Stimulated activated naive CD8-positive, alpha-beta T cell treated with anti-CD3 and anti-CD28 coated beads, Interleukin-15, amount 100 ng/mL, for 72 hours (primary cell): ENCODE measurements around the gene CDH13.

ENCODE experiments used
- ATAC-seq: fragments of 150-1000 bp; cut with Tn5 transposase; 2 replicates; pipeline ENCODE4 v1.10.0; 2021; ENCODE audit warnings: mild to moderate bottlenecking, moderate library complexity
- DNase-seq, 2 donors: peaks; one replicate each; pipeline ENCODE4 v3.0.0; 2021 to 2022
- H3K27ac Mint-ChIP-seq, 2 donors: one replicate each; pipeline ENCODE4 v1.8.0; 2022; ENCODE audit warnings: mild to moderate bottlenecking in 2 of 2, mixed read lengths in 2 of 2, moderate library complexity in 2 of 2
- H3K27me3 Mint-ChIP-seq: one replicate; pipeline ENCODE4 v1.8.0; 2022; ENCODE audit warnings: mixed read lengths
- H3K4me1 Mint-ChIP-seq: one replicate; pipeline ENCODE4 v1.8.0; 2022; ENCODE audit warnings: mild to moderate bottlenecking, mixed read lengths
- H3K4me3 Mint-ChIP-seq, 2 donors: one replicate each; pipeline ENCODE4 v1.8.0; 2022; ENCODE audit warnings: mild to moderate bottlenecking in 2 of 2, mixed read lengths in 2 of 2, moderate library complexity in 1 of 2
- H3K9me3 Mint-ChIP-seq, 2 donors: one replicate each; pipeline ENCODE4 v1.8.0; 2022; ENCODE audit warnings: mixed read lengths in 2 of 2

CDH13 gene

GRCh38 chr16:82609140-82609539 is 17.6 kb upstream of the CDH13 start:
- Mint-ChIP-seq H3K4me1 (no peaks in the 10 kb centered on the region), H3K27ac (peak overlapping the region in 1 of 2 donors; percentile 49), H3K4me3 (no peak overlapping the region), H3K9me3 (no peaks in the 10 kb centered on the region), H3K27me3 (no peaks in the 10 kb centered on the region)
- no peak for ATAC-seq
- DNase-seq, result no peak

DNA sequence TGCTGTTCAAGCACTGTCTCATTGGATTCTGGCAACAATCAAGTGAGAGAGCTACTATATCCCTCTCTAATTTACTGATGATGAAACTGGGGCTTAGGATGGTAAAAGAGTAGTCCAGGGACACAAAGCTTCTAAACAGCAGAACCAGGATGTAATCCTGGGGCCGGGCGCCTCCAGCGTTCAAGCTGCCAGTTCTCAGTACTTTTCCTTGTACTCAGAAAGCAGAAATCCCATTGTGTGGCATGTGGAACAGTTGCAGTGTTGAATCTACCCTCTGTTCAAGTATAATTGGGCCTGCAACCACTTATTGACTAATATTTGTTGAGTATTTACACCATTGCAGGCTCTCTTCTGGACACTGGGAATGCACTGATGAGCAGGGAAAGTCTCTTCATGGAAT is 14.5 kb upstream of the CDH13 start:
- Mint-ChIP-seq H3K4me1 (no peaks in the 10 kb centered on the region), H3K27me3 (no peaks in the 10 kb centered on the region), H3K4me3 (no peak overlapping the region), H3K9me3 (no peaks in the 10 kb centered on the region), H3K27ac (no peak overlapping the region)
- ATAC-seq (no peak), DNase-seq (no peak)

GRCh38 chr16:82616356-82616755 is 10.4 kb upstream of the CDH13 start:
- H3K27me3 Mint-ChIP-seq, result peaks cover 8% of the 10 kb centered on the region
- ATAC-seq (no peak), DNase-seq (no peak)
- no peaks in the 10 kb centered on the region for H3K9me3 Mint-ChIP-seq
- no peak overlapping the region for H3K4me3 Mint-ChIP-seq
- H3K27ac Mint-ChIP-seq, result peak overlapping the region in 1 of 2 donors; percentile 77
- H3K4me1 Mint-ChIP-seq, result no peaks in the 10 kb centered on the region

- DNase-seq, result no peak
- Mint-ChIP-seq H3K27ac (no peak overlapping the region), H3K27me3 (peaks cover 39% of the 10 kb centered on the region), H3K9me3 (no peaks in the 10 kb centered on the region), H3K4me1 (peaks cover 3% of the 10 kb centered on the region), H3K4me3 (no peak overlapping the region)
- no peak for ATAC-seq
Measured at GRCh38 chr16:82621781-82622180, 5.0 kb upstream of the CDH13 start.

DNA sequence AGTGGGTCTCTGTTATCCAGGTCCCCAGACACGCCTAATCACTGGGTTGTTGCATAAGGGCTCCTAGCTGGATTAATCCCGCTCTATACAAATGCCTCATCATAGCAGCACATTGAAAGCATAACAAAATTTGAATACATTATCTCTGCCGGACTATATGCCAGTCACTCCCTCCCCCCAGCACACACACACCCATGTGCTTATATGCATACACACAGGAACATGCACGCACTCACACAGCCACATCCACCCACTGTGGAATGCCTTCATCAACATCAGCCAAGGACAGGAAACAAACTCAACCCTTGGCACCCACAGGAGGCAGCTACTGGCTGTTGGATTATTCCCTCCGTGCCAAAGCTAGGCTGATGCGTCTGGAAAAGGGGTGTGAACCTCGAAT is 3.5 kb upstream of the CDH13 start:
- no peak for DNase-seq
- ATAC-seq, result no peak
- Mint-ChIP-seq H3K27ac (no peak overlapping the region), H3K4me1 (peaks cover 8% of the 10 kb centered on the region), H3K4me3 (no peak overlapping the region), H3K9me3 (no peaks in the 10 kb centered on the region), H3K27me3 (peaks cover 52% of the 10 kb centered on the region)

DNA sequence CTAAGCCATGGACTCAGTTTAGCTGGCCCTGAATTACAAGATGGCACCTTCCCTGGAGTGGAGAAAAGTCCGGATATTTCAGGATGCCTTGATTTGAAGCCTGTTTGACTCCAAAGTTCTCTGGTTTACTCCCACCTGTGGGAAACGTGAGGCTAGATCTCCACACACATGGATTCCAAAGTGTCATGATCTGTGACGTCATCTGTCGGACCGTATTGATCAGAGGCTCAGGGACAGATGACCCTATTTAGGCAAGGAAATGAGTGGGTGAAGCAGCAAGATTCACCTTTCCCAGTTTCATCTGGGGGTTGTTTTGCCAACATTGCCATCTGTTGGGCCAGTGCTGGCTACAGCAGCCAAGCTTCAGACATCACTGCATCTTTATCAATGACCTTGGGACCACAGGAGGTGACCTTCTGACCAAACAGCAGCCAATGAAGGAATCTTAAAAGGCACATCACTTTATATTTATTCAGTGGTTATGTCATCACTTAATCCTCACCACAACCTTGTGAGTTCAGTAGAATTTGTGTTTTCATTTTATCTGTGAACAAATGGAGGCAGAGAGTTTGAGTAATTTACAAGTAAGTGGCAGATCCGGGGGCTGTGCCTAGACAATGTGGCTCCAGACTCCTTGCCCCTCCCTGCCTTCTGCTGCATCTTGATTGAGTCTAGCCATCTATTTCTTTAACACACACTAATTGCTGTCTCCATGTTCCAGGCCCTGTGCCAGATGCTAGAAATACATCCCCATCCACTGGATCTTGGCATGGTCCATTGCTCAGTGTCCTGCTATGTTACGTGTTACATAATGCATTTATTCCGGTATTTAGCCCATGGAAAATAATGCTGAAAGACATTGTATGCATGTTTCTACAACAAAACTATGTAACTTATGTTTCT is 1.5 kb upstream of the CDH13 start:
- Mint-ChIP-seq H3K4me1 (peaks cover 8% of the 10 kb centered on the region), H3K27ac (peak overlapping the region in 1 of 2 donors; percentile 40), H3K9me3 (no peaks in the 10 kb centered on the region), H3K4me3 (no peak overlapping the region), H3K27me3 (peaks cover 66% of the 10 kb centered on the region)
- DNase-seq (no peak), ATAC-seq (no peak)

- Mint-ChIP-seq H3K27ac (no peak overlapping the region), H3K4me1 (peaks cover 8% of the 10 kb centered on the region), H3K9me3 (no peaks in the 10 kb centered on the region), H3K27me3 (peaks cover 72% of the 10 kb centered on the region), H3K4me3 (no peak overlapping the region)
- no peak for DNase-seq
- no peak for ATAC-seq
Measured at GRCh38 chr16:82628088-82628423, 1.3 kb downstream of the CDH13 start.

DNA sequence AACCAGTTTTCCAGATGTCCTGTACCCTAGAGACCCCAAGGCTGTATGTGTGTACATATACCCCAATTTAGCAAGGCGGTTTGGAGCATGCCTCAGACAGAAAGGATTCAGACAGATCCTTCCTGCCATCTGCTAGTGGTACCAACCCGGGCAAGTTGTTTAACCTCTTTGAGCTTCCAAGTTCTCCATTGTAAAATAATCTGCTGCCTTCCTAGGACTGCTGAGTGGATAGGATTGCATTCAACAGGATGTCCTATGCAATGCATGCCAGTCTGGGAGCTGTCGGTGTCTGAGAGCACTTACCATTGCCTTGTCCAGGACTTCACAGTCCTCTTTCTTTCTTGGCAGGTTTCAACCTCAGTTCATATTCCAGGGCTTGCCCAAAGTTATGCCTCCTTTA is 1.9 kb downstream of the CDH13 start:
- peaks cover 72% of the 10 kb centered on the region for H3K27me3 Mint-ChIP-seq
- ATAC-seq (no peak), DNase-seq (no peak)
- H3K4me1 Mint-ChIP-seq, result peaks cover 8% of the 10 kb centered on the region
- H3K27ac Mint-ChIP-seq, result no peak overlapping the region
- H3K4me3 Mint-ChIP-seq, result no peak overlapping the region
- no peaks in the 10 kb centered on the region for H3K9me3 Mint-ChIP-seq

DNA sequence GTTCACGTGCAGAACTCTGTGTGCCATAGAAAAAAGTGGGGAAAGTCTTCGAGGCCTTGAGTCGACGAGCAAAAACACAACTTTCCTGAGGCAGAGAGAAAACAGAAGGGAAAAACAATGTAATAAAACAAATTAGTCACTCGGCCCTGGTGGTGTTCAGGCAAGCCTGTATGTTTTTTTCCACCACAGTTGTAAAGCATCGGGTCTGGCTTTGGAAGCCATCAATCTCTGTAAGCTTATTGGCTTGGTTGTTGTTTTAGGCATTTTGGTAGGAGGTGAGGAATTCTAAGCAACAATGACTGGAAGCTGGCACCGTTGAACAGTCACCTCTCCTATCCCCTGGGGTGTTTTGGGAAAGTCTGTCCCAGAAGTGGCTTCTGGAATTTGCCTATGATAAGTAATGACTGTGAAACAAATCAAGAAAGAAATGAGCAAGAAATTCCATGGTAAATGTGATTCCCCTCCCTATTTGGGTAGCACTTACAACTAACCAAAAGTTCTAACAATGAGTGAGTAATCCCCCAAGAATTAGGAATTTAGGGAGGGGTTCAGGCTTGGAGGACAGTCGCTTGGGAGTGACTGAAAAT is 2.8 kb downstream of the CDH13 start:
- H3K9me3 Mint-ChIP-seq, result no peaks in the 10 kb centered on the region
- ATAC-seq (no peak), DNase-seq (no peak)
- H3K4me1 Mint-ChIP-seq, result peaks cover 9% of the 10 kb centered on the region
- H3K4me3 Mint-ChIP-seq, result no peak overlapping the region
- peaks cover 72% of the 10 kb centered on the region for H3K27me3 Mint-ChIP-seq
- no peak overlapping the region for H3K27ac Mint-ChIP-seq

GRCh38 chr16:82630219-82630618 is 3.5 kb downstream of the CDH13 start:
- H3K4me3 Mint-ChIP-seq, result no peak overlapping the region
- peaks cover 66% of the 10 kb centered on the region for H3K27me3 Mint-ChIP-seq
- DNase-seq (no peak), ATAC-seq (no peak)
- H3K4me1 Mint-ChIP-seq, result peaks cover 16% of the 10 kb centered on the region
- no peak overlapping the region for H3K27ac Mint-ChIP-seq
- no peaks in the 10 kb centered on the region for H3K9me3 Mint-ChIP-seq

- Mint-ChIP-seq H3K4me3 (no peak overlapping the region), H3K27me3 (peaks cover 62% of the 10 kb centered on the region), H3K27ac (no peak overlapping the region), H3K9me3 (no peaks in the 10 kb centered on the region), H3K4me1 (peaks cover 20% of the 10 kb centered on the region)
- ATAC-seq, result no peak
- no peak for DNase-seq
Measured at GRCh38 chr16:82630688-82631087, 3.9 kb downstream of the CDH13 start.

DNA sequence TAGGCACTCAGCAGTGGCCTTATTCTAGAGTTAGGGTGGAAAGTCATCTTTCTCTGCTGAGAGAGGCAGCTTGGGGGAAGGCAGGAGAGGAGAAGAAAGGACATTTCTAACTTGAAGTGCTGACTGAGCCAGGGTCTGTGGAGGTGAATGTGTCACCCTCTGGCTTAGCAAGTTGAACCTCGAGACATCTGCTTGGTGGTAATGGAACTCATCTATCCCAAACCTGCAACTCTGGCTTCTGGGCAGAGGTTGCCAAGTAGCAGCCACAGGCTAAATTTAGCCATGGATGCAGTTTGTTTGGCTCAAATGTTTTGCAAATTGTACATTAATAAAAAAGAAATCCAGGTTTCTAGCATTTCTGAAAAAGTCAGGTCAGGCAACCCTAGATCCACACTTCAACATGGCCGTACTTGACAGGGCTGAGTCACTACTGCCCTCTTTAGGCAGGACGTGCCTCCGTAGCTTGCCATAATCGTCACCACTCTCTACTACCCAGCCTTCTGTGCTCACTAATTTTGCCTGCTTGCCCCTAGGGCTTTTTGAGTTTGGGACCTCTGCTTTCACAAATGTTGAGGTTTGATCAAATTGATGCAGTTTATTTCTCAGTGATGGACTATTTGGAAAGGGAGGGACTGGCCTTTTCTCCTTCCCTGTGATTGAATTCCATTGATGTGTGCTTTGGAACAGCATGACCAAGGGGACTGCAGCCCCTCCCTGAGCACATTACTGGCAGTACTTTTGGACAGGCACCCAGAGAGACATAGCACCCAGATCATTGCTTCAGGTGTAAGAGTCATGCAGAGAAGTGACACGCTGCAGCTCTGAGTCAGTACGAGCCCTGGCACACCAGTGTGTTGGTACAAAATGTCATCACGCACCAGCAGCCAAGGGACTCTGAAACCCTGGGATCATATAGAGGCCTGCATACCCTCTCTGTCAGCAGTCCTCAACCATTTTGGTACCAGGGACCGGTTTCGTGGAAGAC is 5.2 kb downstream of the CDH13 start:
- H3K27ac Mint-ChIP-seq, result no peak overlapping the region
- DNase-seq, result no peak
- no peak for ATAC-seq
- no peaks in the 10 kb centered on the region for H3K9me3 Mint-ChIP-seq
- peaks cover 15% of the 10 kb centered on the region for H3K4me1 Mint-ChIP-seq
- peaks cover 49% of the 10 kb centered on the region for H3K27me3 Mint-ChIP-seq
- H3K4me3 Mint-ChIP-seq, result no peak overlapping the region

DNA sequence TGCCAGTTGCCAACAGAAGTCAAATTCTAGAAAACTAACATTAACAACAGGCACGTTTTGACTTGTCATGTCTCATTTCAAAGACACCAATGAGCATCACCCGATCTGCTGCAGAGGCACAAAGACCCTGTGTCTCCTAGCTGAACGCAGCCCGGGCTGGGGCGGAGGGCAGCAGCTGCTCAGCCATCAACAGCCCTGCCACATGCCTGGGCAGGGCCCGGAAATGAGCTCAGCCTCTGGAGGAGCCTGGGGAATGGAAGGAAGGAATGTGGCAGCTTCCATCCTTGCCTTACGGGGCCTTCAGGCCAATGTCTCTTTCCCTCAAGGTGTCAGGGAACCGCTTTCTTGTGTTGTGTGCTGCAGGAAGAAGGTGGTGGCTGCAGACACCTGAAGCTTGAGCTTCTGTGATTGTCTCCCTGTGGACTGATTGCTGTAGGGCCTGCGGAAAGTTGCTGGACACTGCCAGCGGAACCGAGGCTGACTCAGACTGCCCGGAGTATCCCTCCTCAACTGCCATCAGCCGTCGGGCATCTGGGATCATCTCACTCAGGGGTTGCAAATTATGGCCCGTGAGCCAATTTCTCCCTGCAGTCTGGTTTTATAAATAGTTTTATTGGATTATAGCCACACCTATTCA is 7.3 kb downstream of the CDH13 start:
- peaks cover 12% of the 10 kb centered on the region for H3K4me1 Mint-ChIP-seq
- peak overlapping the region in 1 of 2 donors; percentile 42 for H3K27ac Mint-ChIP-seq

DNA sequence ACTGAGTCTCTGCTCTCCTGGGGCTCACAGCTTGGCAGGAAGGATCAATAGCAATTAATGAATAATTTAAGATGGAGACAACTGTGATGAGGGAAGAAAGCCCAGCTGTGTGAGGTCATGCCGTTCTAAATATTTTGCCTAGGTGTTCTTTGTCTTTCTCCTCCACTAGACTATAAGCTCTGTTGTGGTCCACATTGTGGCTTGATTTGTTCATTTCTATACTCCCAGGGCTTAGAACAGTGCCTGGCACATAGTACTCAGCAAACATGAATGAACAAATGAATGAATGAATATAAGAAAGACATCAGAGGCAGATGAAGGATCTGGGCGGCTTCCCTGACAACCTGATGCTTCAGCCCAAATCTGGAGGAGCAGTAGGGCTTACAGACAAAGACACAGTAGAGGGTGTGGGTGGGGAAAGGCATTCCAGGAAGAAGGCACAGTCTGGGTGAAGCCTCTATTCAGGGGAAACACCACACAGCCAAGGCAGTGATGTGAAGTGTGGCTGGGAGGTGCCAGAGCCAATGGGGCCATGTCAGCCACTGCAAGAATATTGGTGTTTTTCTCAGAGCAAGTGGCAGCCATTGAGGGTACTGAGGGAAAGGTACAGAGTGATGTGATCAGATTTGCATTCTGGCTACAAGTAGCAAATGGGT is 8.3 kb downstream of the CDH13 start:
- no peak for DNase-seq
- peaks cover 24% of the 10 kb centered on the region for H3K27me3 Mint-ChIP-seq

More for the DNA sequence above, 7.3 kb downstream of the CDH13 start:
- H3K27me3 Mint-ChIP-seq, result peaks cover 30% of the 10 kb centered on the region
- DNase-seq, result no peak
- H3K4me3 Mint-ChIP-seq, result no peak overlapping the region
- ATAC-seq, result no peak
- no peaks in the 10 kb centered on the region for H3K9me3 Mint-ChIP-seq

DNA sequence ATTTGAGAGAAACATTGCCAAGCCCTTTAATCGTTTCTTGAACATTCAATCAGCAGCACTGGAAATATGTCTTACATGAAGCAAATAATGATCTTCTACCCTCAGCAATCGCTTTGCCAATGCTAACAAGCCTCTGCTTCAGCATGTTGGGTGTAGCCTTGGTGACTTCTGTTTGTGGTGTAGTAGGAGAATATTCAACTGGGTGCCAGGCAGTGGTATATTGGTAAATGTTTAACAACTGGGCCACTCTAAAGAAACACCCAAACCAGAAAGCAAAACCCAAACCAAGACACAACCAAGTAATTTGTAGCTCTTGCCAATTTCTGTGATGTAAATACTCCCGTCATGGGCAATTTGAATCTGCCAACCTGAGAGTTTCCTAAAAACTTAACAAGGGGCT is 9.7 kb downstream of the CDH13 start:
- no peak overlapping the region for H3K27ac Mint-ChIP-seq
- ATAC-seq, result no peak
- no peak overlapping the region for H3K4me3 Mint-ChIP-seq

More for the DNA sequence above, 8.3 kb downstream of the CDH13 start:
- H3K4me3 Mint-ChIP-seq, result no peak overlapping the region
- peak overlapping the region; percentile 34 to 45 for H3K27ac Mint-ChIP-seq
- peaks cover 18% of the 10 kb centered on the region for H3K4me1 Mint-ChIP-seq
- no peaks in the 10 kb centered on the region for H3K9me3 Mint-ChIP-seq
- ATAC-seq, result peak; percentile 90

More for the DNA sequence above, 9.7 kb downstream of the CDH13 start:
- no peaks in the 10 kb centered on the region for H3K9me3 Mint-ChIP-seq
- peaks cover 21% of the 10 kb centered on the region for H3K4me1 Mint-ChIP-seq
- DNase-seq, result no peak
- H3K27me3 Mint-ChIP-seq, result peaks cover 11% of the 10 kb centered on the region
